WTC11 (cell line): ENCODE results near the gene SAMD4A. TPM values are rescaled to one million over a fixed set of nuclear protein-coding genes. Genes with fewer than 3 reads are reported as not detected.

Experiments
- ATAC-seq: fragments of 200-7000 bp; cut with Tn5 transposase; 2 replicates; pipeline ENCODE4 v1.10.0; 2021; ENCODE audit warnings: mild to moderate bottlenecking, moderate library complexity
- CTCF ChIA-PET: fragments of 300-600 bp; sonication (Branson Sonifier 250); formaldehyde crosslinking; loops from one replicate; lab custom pipeline; 2021; ENCODE audit warnings: antibody characterized with exemption; lab: Charles Lee
- POLR2A ChIA-PET: fragments of 350-600 bp; sonication (Branson Sonifier 250); formaldehyde crosslinking; loops from one replicate; lab custom pipeline; 2021; ENCODE audit warnings: antibody characterized with exemption; lab: Charles Lee
- DNase-seq: peaks from one replicate; pipeline ENCODE4 v3.0.0; 2021; ENCODE audit warnings: low spot score
- H3K27ac Mint-ChIP-seq: 2 replicates; pipeline ENCODE4 v1.8.0; 2021; ENCODE audit warnings: mixed read lengths
- H3K27me3 Mint-ChIP-seq: 2 replicates; pipeline ENCODE4 v1.8.0; 2021; ENCODE audit warnings: low read depth, mild to moderate bottlenecking, moderate library complexity, mixed read lengths
- H3K36me3 Mint-ChIP-seq: 2 replicates; pipeline ENCODE4 v1.8.0; 2021; ENCODE audit warnings: mixed read lengths
- H3K4me1 Mint-ChIP-seq: 2 replicates; pipeline ENCODE4 v1.8.0; 2022; ENCODE audit warnings: mixed read lengths
- H3K4me3 Mint-ChIP-seq: 2 replicates; pipeline ENCODE4 v1.8.0; 2021; ENCODE audit warnings: mild to moderate bottlenecking, moderate library complexity, mixed read lengths
- H3K9me3 Mint-ChIP-seq: 2 replicates; pipeline ENCODE4 v1.8.0; 2021; ENCODE audit warnings: mixed read lengths
- ARID4B ChIP-seq: sonication (generic); formaldehyde crosslinking; IDR thresholded peaks from 2 replicates; pipeline ENCODE4 v1.8.0; 2023; ENCODE audit warnings: missing genetic modification reagents, mild to moderate bottlenecking, borderline replicate concordance
- ATF1 ChIP-seq: sonication (generic); formaldehyde crosslinking; IDR thresholded peaks from 2 replicates; pipeline ENCODE4 v1.8.1; 2023; ENCODE audit warnings: mild to moderate bottlenecking, moderate library complexity, missing genetic modification reagents
- CREB1 ChIP-seq: sonication (generic); formaldehyde crosslinking; IDR thresholded peaks from 2 replicates; pipeline ENCODE4 v1.8.0; 2023; ENCODE audit warnings: mild to moderate bottlenecking, missing genetic modification reagents
- ERG ChIP-seq: fragments of 250-450 bp; sonication (Bioruptor Pico); IDR thresholded peaks from 2 replicates; pipeline ENCODE4 v1.8.0; 2021; ENCODE audit warnings: mild to moderate bottlenecking
- FOXJ3 ChIP-seq: sonication (generic); formaldehyde crosslinking; IDR thresholded peaks from 2 replicates; pipeline ENCODE4 v1.9.0; 2021; ENCODE audit warnings: missing genetic modification reagents, mild to moderate bottlenecking, borderline replicate concordance
- FOXP1 ChIP-seq: sonication (generic); formaldehyde crosslinking; IDR thresholded peaks from 2 replicates; pipeline ENCODE4 v1.8.0; 2022; ENCODE audit warnings: missing genetic modification reagents, mild to moderate bottlenecking, moderate library complexity, borderline replicate concordance
- FOXP4 ChIP-seq: sonication (generic); formaldehyde crosslinking; IDR thresholded peaks from 2 replicates; pipeline ENCODE4 v1.8.0; 2022; ENCODE audit warnings: mild to moderate bottlenecking, missing genetic modification reagents
- GTF2I ChIP-seq: fragments of 250-450 bp; sonication (Bioruptor Pico); conservative IDR thresholded peaks from 2 replicates; pipeline ENCODE4 v1.4.0; 2021; ENCODE audit warnings: mild to moderate bottlenecking
- MAX ChIP-seq: sonication (generic); formaldehyde crosslinking; IDR thresholded peaks from 2 replicates; pipeline ENCODE4 v1.8.0; 2022; ENCODE audit warnings: mild to moderate bottlenecking, missing genetic modification reagents
- NFATC4 ChIP-seq: fragments of 250-450 bp; sonication (Bioruptor Pico); IDR thresholded peaks from 2 replicates; pipeline ENCODE4 v1.9.0; 2021; ENCODE audit warnings: mild to moderate bottlenecking
- PRRX2 ChIP-seq: fragments of 250-450 bp; sonication (Bioruptor Pico); IDR thresholded peaks from 2 replicates; pipeline ENCODE4 v1.8.0; 2021; ENCODE audit warnings: mild to moderate bottlenecking
- RELA ChIP-seq: sonication (generic); formaldehyde crosslinking; IDR thresholded peaks from 2 replicates; pipeline ENCODE4 v1.8.1; 2022; ENCODE audit warnings: missing genetic modification reagents, mild to moderate bottlenecking, borderline replicate concordance
- SMAD3 ChIP-seq: sonication (generic); formaldehyde crosslinking; IDR thresholded peaks from 2 replicates; pipeline ENCODE4 v1.8.0; 2022; ENCODE audit warnings: missing genetic modification reagents, mild to moderate bottlenecking, borderline replicate concordance
- STAT6 ChIP-seq: sonication (generic); formaldehyde crosslinking; conservative IDR thresholded peaks from 2 replicates; pipeline ENCODE4 v1.8.1; 2023; ENCODE audit warnings: mild to moderate bottlenecking, low read depth, missing genetic modification reagents, moderate library complexity
- TCF7 ChIP-seq: sonication (generic); formaldehyde crosslinking; IDR thresholded peaks from 2 replicates; pipeline ENCODE4 v1.8.0; 2022; ENCODE audit warnings: mild to moderate bottlenecking, low read depth, missing genetic modification reagents, moderate library complexity
- TEAD4 ChIP-seq: sonication (generic); formaldehyde crosslinking; IDR thresholded peaks from 2 replicates; pipeline ENCODE4 v1.8.0; 2022; ENCODE audit warnings: mild to moderate bottlenecking, missing genetic modification reagents
- ZBTB21 ChIP-seq: sonication (generic); formaldehyde crosslinking; IDR thresholded peaks from 2 replicates; pipeline ENCODE4 v1.8.1; 2023; ENCODE audit warnings: mild to moderate bottlenecking, missing genetic modification reagents, borderline replicate concordance
- ZNF232 ChIP-seq: sonication (generic); formaldehyde crosslinking; IDR thresholded peaks from 2 replicates; pipeline ENCODE4 v1.8.0; 2022; ENCODE audit warnings: mild to moderate bottlenecking, missing genetic modification reagents
- ZNF263 ChIP-seq: sonication (generic); formaldehyde crosslinking; IDR thresholded peaks from 2 replicates; pipeline ENCODE4 v1.8.1; 2022; ENCODE audit warnings: low read depth, mild to moderate bottlenecking, moderate library complexity, missing genetic modification reagents
- ZNF281 ChIP-seq: sonication (generic); formaldehyde crosslinking; IDR thresholded peaks from 2 replicates; pipeline ENCODE4 v1.8.0; 2023; ENCODE audit warnings: mild to moderate bottlenecking, missing genetic modification reagents
- ZNF423 ChIP-seq: fragments of 250-450 bp; sonication (Bioruptor Pico); IDR thresholded peaks from 2 replicates; pipeline ENCODE4 v2.1.2; 2022; ENCODE audit warnings: mild to moderate bottlenecking, moderate library complexity
- total RNA-seq: library from RNA; stranded (reverse); gene quantifications from 3 replicates; pipeline ENCODE4 v1.2.3, GENCODE V29; 2021

SAMD4A gene
- total RNA-seq, 1 experiment from 2014 or later = 6.0 TPM

- ChIA-PET CTCF (no interaction called here), POLR2A (no interaction called here)
- Mint-ChIP-seq H3K27ac (no peak overlapping the region), H3K4me3 (no peak overlapping the region), H3K4me1 (no peaks in the 10 kb centered on the region), H3K9me3 (peaks cover 36% of the 10 kb centered on the region), H3K27me3 (peaks cover 5% of the 10 kb centered on the region), H3K36me3 (peaks cover 13% of the 10 kb centered on the region)
- no peak for DNase-seq
- ATAC-seq = no peak
- no peak for TF ChIP-seq FOXP1 (CRISPR knock-in tag)
- TF ChIP-seq ATF1 (CRISPR knock-in tag) = no peak
- TF ChIP-seq SMAD3 (CRISPR knock-in tag) = no peak
- no peak for TF ChIP-seq ZBTB21
- no peak for TF ChIP-seq RELA
- no peak for TF ChIP-seq TCF7 (CRISPR knock-in tag)
- no peak for TF ChIP-seq MAX (CRISPR knock-in tag)
- no peak for TF ChIP-seq ERG (CRISPR knock-in tag)
- no peak for TF ChIP-seq ZNF423 (CRISPR knock-in tag)
- no peak for TF ChIP-seq PRRX2
- TF ChIP-seq NFATC4 (CRISPR knock-in tag) = no peak
Observed at GRCh38 chr14:54828037-54828436, 261.1 kb downstream of the SAMD4A start.

- H3K4me3 Mint-ChIP-seq = no peak overlapping the region
- ATAC-seq (no peak), DNase-seq (no peak)
- CTCF ChIA-PET = interaction anchor here (0.6 kb wide), 1 partner anchor 389 kb away, joined by 4 read pairs; no protein-coding TSS in a partner anchor
- POLR2A ChIA-PET = interaction anchor here (0.6 kb wide), 1 partner anchor 36 kb away, joined by 3 read pairs; no protein-coding TSS in a partner anchor
- no peaks in the 10 kb centered on the region for H3K4me1 Mint-ChIP-seq
- H3K27ac Mint-ChIP-seq = no peak overlapping the region
- peaks cover 23% of the 10 kb centered on the region for H3K9me3 Mint-ChIP-seq
- peaks cover 2% of the 10 kb centered on the region for H3K27me3 Mint-ChIP-seq
- H3K36me3 Mint-ChIP-seq = peaks cover 6% of the 10 kb centered on the region; the same call in 1 of the 2 replicates
- no peak for TF ChIP-seq GTF2I
- no peak for TF ChIP-seq ZNF281
- TF ChIP-seq CREB1 (CRISPR knock-in tag) = no peak
- TF ChIP-seq ARID4B (CRISPR knock-in tag) = no peak
- no peak for TF ChIP-seq TEAD4 (CRISPR knock-in tag)
- TF ChIP-seq STAT6 (CRISPR knock-in tag) = no peak
- TF ChIP-seq ZNF232 (CRISPR knock-in tag) = no peak
- no peak for TF ChIP-seq FOXP4
- TF ChIP-seq FOXJ3 = no peak
- TF ChIP-seq ZNF263 (CRISPR knock-in tag) = no peak
Observed at GRCh38 chr14:54829486-54830224, 262.7 kb downstream of the SAMD4A start.
